ENCODE results near the gene PARD3B.

PARD3B gene

GRCh38 chr2:204914708-204915107 lies 369.4 kb downstream of the PARD3B start:
- no peak for FAIRE-seq
- no peak for DNase-seq (ENCODE audit: insufficient read length, low spot score)
- no peak for TF ChIP-seq CTCF (IDR thresholded peaks at IDR 0.05; ENCODE audit: insufficient read depth, missing control alignments)

GRCh38 chr2:204917089-204917701 lies 371.9 kb downstream of the PARD3B start:
- DNase-seq (ENCODE audit: insufficient read length, low spot score) (no peak), FAIRE-seq (no peak)
- no peak for TF ChIP-seq CTCF (IDR thresholded peaks at IDR 0.05; ENCODE audit: insufficient read depth, missing control alignments)

- no peak for TF ChIP-seq CTCF (IDR thresholded peaks at IDR 0.05; ENCODE audit: insufficient read depth, missing control alignments)
- no peak for FAIRE-seq
- DNase-seq (ENCODE audit: insufficient read length, low spot score), result no peak
Observed at GRCh38 chr2:204920776-204921175, 375.5 kb downstream of the PARD3B start.

- FAIRE-seq (no peak), DNase-seq (ENCODE audit: insufficient read length, low spot score) (no peak)
- no peak for TF ChIP-seq CTCF (IDR thresholded peaks at IDR 0.05; ENCODE audit: insufficient read depth, missing control alignments)
Observed at GRCh38 chr2:204923957-204924356, 378.7 kb downstream of the PARD3B start.

GRCh38 chr2:204931562-204931961 lies 386.3 kb downstream of the PARD3B start:
- DNase-seq (ENCODE audit: insufficient read length, low spot score), result no peak
- FAIRE-seq, result no peak
- TF ChIP-seq CTCF (IDR thresholded peaks at IDR 0.05; ENCODE audit: insufficient read depth, missing control alignments), result no peak

GRCh38 chr2:204933735-204934374 lies 388.6 kb downstream of the PARD3B start:
- DNase-seq (ENCODE audit: insufficient read length, low spot score) (no peak), FAIRE-seq (no peak)
- TF ChIP-seq CTCF (IDR thresholded peaks at IDR 0.05; ENCODE audit: insufficient read depth, missing control alignments), result no peak

- FAIRE-seq (no peak), DNase-seq (ENCODE audit: insufficient read length, low spot score) (no peak)
- TF ChIP-seq CTCF (IDR thresholded peaks at IDR 0.05; ENCODE audit: insufficient read depth, missing control alignments), result no peak
Observed at GRCh38 chr2:204944927-204945326, 399.7 kb downstream of the PARD3B start.

Data from D721Med (cell line).